Hypothalamus (tissue), 51 donors: ENCODE results near the gene PTRHD1.
"Not testable (repeated sequence)": the region's sequence is repeated elsewhere in the genome, so short reads cannot be mapped to it uniquely, and the experiment has no call there.

Experiments
- DNase-seq, 51 donors: peaks; one replicate each; lab custom pipeline; 2025; lab: John Stamatoyannopoulos, UW

Gene PTRHD1

GRCh38 chr2:24816404-24816803 is 23.2 kb upstream of the PTRHD1 start:
- no peak for DNase-seq

- no peak for DNase-seq
Measured at GRCh38 chr2:24815171-24815570, 22.0 kb upstream of the PTRHD1 start.

- DNase-seq, result no peak
Measured at GRCh38 chr2:24814516-24814915, 21.3 kb upstream of the PTRHD1 start.

- DNase-seq, result peak in 13 of 51 donors; percentile 15 to 57 (median 36)
Measured at GRCh38 chr2:24813691-24814137, 20.5 kb upstream of the PTRHD1 start.

GRCh38 chr2:24809316-24810007 is 16.3 kb upstream of the PTRHD1 start:
- no peak for DNase-seq

- DNase-seq, result no peak
Measured at GRCh38 chr2:24806661-24807036, 13.5 kb upstream of the PTRHD1 start.

GRCh38 chr2:24805811-24806660 is 12.8 kb upstream of the PTRHD1 start:
- not testable (repeated sequence) for DNase-seq

GRCh38 chr2:24800487-24800886 is 7.3 kb upstream of the PTRHD1 start:
- not testable (repeated sequence) for DNase-seq

- no peak for DNase-seq
Measured at GRCh38 chr2:24797644-24798043, 4.5 kb upstream of the PTRHD1 start.

- peak in 1 of 51 donors; percentile 26 for DNase-seq
Measured at GRCh38 chr2:24793761-24794435, 707 bp upstream of the PTRHD1 start.

GRCh38 chr2:24792542-24792873 is 683 bp downstream of the PTRHD1 start:
- DNase-seq, result no peak

- DNase-seq, result no peak
Measured at GRCh38 chr2:24791452-24791851, 1.7 kb downstream of the PTRHD1 start.

GRCh38 chr2:24788816-24789215 is 4.4 kb downstream of the PTRHD1 start:
- no peak for DNase-seq

GRCh38 chr2:24787532-24787931 is 5.7 kb downstream of the PTRHD1 start:
- DNase-seq, result no peak

- DNase-seq, result no peak
Measured at GRCh38 chr2:24785671-24786321, 7.4 kb downstream of the PTRHD1 start.

GRCh38 chr2:24783641-24784040 is 9.6 kb downstream of the PTRHD1 start:
- DNase-seq, result no peak

- no peak for DNase-seq
Measured at GRCh38 chr2:24779116-24779515, 14.1 kb downstream of the PTRHD1 start.

GRCh38 chr2:24774373-24774772 is 18.8 kb downstream of the PTRHD1 start:
- DNase-seq, result no peak

- DNase-seq, result no peak
Measured at GRCh38 chr2:24771764-24772586, 21.2 kb downstream of the PTRHD1 start.

GRCh38 chr2:24771061-24771460 is 22.1 kb downstream of the PTRHD1 start:
- no peak for DNase-seq
